Endometrial microvascular endothelial cells (primary cell): ENCODE data around the gene KLHL3. TPM values are rescaled to one million over a fixed set of nuclear protein-coding genes. Genes with fewer than 3 reads are reported as not detected.

Source experiments
- in situ Hi-C: cut with HindIII; loops from 2 replicates; pipeline ENCODE4 v1.10.0; 2017; ENCODE audit warnings: low sequenced_read_pairs, low pct_unique_long_range_greater_than_20kb; ENCODE audit errors: inconsistent ontology term
- total RNA-seq: library from RNA; depleted of rRNA; stranded (reverse); fragments of >200 nt; gene quantifications from one replicate; pipeline ENCODE4 v1.2.3, GENCODE V29; 2015; ENCODE audit errors: inconsistent ontology term

The KLHL3 gene
- total RNA-seq, 1 donor from 2014 or later = 1.6 TPM

GRCh38 chr5:137715456-137715855 is 20.4 kb downstream of the KLHL3 start:
- in situ Hi-C loops = no loop called here

- in situ Hi-C loops = no loop called here
Measured at GRCh38 chr5:137714946-137715345, 20.9 kb downstream of the KLHL3 start.

GRCh38 chr5:137714494-137714893 is 21.4 kb downstream of the KLHL3 start:
- in situ Hi-C loops = no loop called here

- in situ Hi-C loops = no loop called here
Measured at GRCh38 chr5:137712139-137712667, 23.7 kb downstream of the KLHL3 start.

GRCh38 chr5:137710086-137710485 is 25.8 kb downstream of the KLHL3 start:
- in situ Hi-C loops = no loop called here

GRCh38 chr5:137708796-137709559 is 26.9 kb downstream of the KLHL3 start:
- in situ Hi-C loops = no loop called here

GRCh38 chr5:137708062-137708461 is 27.8 kb downstream of the KLHL3 start:
- in situ Hi-C loops = no loop called here

- in situ Hi-C loops = no loop called here
Measured at GRCh38 chr5:137706841-137707240, 29.0 kb downstream of the KLHL3 start.

GRCh38 chr5:137705106-137705505 is 30.8 kb downstream of the KLHL3 start:
- in situ Hi-C loops = no loop called here

GRCh38 chr5:137703565-137703964 is 32.3 kb downstream of the KLHL3 start:
- in situ Hi-C loops = no loop called here

- in situ Hi-C loops = no loop called here
Measured at GRCh38 chr5:137700282-137700680, 35.6 kb downstream of the KLHL3 start.

- in situ Hi-C loops = no loop called here
Measured at GRCh38 chr5:137699336-137700281, 36.3 kb downstream of the KLHL3 start.

- in situ Hi-C loops = no loop called here
Measured at GRCh38 chr5:137696481-137696880, 39.4 kb downstream of the KLHL3 start.

GRCh38 chr5:137695651-137696428 is 40.0 kb downstream of the KLHL3 start:
- in situ Hi-C loops = no loop called here

- in situ Hi-C loops = no loop called here
Measured at GRCh38 chr5:137693951-137694721, 41.8 kb downstream of the KLHL3 start.

- in situ Hi-C loops = no loop called here
Measured at GRCh38 chr5:137693307-137693950, 42.5 kb downstream of the KLHL3 start.

- in situ Hi-C loops = no loop called here
Measured at GRCh38 chr5:137689306-137689705, 46.6 kb downstream of the KLHL3 start.
